Skeletal muscle satellite cell (primary cell): ENCODE measurements around the gene CHRM2.

ENCODE experiments used
- H3K27me3 ChIP-seq: 2 replicates; pipeline ENCODE4 v1.7.0; 2013; ENCODE audit warnings: low read length; ENCODE audit not compliant: control insufficient read depth, insufficient read depth
- H3K36me3 ChIP-seq: 2 replicates; pipeline ENCODE4 v1.7.0; 2013; ENCODE audit warnings: mild to moderate bottlenecking, control low read depth, low read length; ENCODE audit not compliant: insufficient read depth
- H3K4me1 ChIP-seq: 2 replicates; pipeline ENCODE4 v1.7.0; 2013; ENCODE audit warnings: low read length; ENCODE audit not compliant: control insufficient read depth, insufficient read depth
- H3K4me2 ChIP-seq: 2 replicates; pipeline ENCODE4 v1.7.0; 2013; ENCODE audit warnings: mild to moderate bottlenecking, low read length
- H3K4me3 ChIP-seq: 2 replicates; pipeline ENCODE4 v1.7.0; 2013; ENCODE audit warnings: low read length
- H3K9ac ChIP-seq: 2 replicates; pipeline ENCODE4 v1.7.0; 2013; ENCODE audit warnings: mild to moderate bottlenecking, low read depth, low read length, moderate library complexity
- H3K9me3 ChIP-seq: replicated peaks from 2 replicates; pipeline ENCODE4 v1.7.0; 2013; ENCODE audit warnings: mild to moderate bottlenecking, control low read depth, low read length

The CHRM2 gene

GRCh38 chr7:136940122-136940521 lies 71.7 kb downstream of the CHRM2 start:
- Histone ChIP-seq H3K36me3 (no peaks in the 10 kb centered on the region), H3K9me3 (no peaks in the 10 kb centered on the region), H3K4me2 (no peak overlapping the region), H3K27me3 (no peaks in the 10 kb centered on the region), H3K4me3 (no peak overlapping the region), H3K4me1 (no peaks in the 10 kb centered on the region), H3K9ac (no peak overlapping the region)

GRCh38 chr7:136940917-136941316 lies 72.5 kb downstream of the CHRM2 start:
- Histone ChIP-seq H3K9ac (no peak overlapping the region), H3K4me1 (no peaks in the 10 kb centered on the region), H3K27me3 (no peaks in the 10 kb centered on the region), H3K4me2 (no peak overlapping the region), H3K9me3 (no peaks in the 10 kb centered on the region), H3K4me3 (no peak overlapping the region), H3K36me3 (no peaks in the 10 kb centered on the region)

GRCh38 chr7:136941816-136942215 lies 73.4 kb downstream of the CHRM2 start:
- Histone ChIP-seq H3K4me1 (no peaks in the 10 kb centered on the region), H3K27me3 (no peaks in the 10 kb centered on the region), H3K4me3 (no peak overlapping the region), H3K36me3 (no peaks in the 10 kb centered on the region), H3K9me3 (no peaks in the 10 kb centered on the region), H3K4me2 (no peak overlapping the region), H3K9ac (no peak overlapping the region)

GRCh38 chr7:136942401-136942800 lies 73.9 kb downstream of the CHRM2 start:
- no peak overlapping the region for H3K4me2 ChIP-seq
- no peaks in the 10 kb centered on the region for H3K27me3 ChIP-seq
- no peak overlapping the region for H3K4me3 ChIP-seq
- H3K9ac ChIP-seq: no peak overlapping the region
- H3K9me3 ChIP-seq: no peaks in the 10 kb centered on the region
- no peaks in the 10 kb centered on the region for H3K4me1 ChIP-seq
- no peaks in the 10 kb centered on the region for H3K36me3 ChIP-seq

- H3K4me3 ChIP-seq: no peak overlapping the region
- no peaks in the 10 kb centered on the region for H3K27me3 ChIP-seq
- H3K4me1 ChIP-seq: no peaks in the 10 kb centered on the region
Measured at GRCh38 chr7:136942994-136943393, 74.5 kb downstream of the CHRM2 start.

DNA sequence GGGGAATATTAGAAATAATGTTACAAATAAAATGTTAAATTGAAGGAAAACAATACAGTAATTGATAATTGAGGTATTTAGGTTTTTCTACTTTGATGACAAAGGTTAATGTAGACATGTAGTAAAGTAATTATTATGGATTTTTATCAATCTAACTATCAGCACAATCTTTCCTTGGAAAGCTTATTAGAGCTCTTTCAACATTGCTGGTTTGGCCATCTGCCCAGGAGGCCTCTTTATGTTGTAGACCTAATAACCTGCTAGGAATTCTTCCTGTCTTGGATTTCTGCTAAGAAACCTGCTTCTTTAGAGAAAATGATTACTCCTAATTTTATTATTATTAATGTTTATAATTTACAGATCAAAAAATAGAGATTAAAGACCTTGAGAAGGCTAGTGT lies 78.9 kb downstream of the CHRM2 start:
- H3K4me2 ChIP-seq: no peak overlapping the region
- H3K36me3 ChIP-seq: no peaks in the 10 kb centered on the region
- no peaks in the 10 kb centered on the region for H3K4me1 ChIP-seq
- no peaks in the 10 kb centered on the region for H3K9me3 ChIP-seq
- H3K9ac ChIP-seq: no peak overlapping the region
- no peak overlapping the region for H3K4me3 ChIP-seq
- H3K27me3 ChIP-seq: no peaks in the 10 kb centered on the region

More at GRCh38 chr7:136942994-136943393, 74.5 kb downstream of the CHRM2 start:
- H3K36me3 ChIP-seq: no peaks in the 10 kb centered on the region
- no peak overlapping the region for H3K4me2 ChIP-seq
- H3K9me3 ChIP-seq: no peaks in the 10 kb centered on the region
- H3K9ac ChIP-seq: no peak overlapping the region

DNA sequence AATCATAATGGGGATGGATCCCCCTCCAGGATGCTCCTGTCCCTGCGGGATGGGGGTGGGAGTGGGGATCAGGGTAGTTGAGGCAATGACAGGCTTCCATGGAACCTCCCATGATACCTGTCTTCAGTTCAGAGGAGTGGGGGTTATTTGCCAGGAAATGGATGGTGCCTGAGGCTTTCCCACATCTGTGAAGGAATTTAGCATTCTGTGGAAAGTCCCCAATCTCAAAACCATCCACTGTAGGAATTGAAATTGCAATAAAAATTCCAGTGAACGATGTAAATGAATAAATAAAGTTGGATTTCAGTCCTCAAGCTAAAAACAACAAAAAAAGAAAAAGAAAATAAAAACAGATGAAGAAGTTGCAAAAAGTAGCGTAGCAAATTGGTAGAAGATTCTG lies 81.9 kb downstream of the CHRM2 start:
- Histone ChIP-seq H3K36me3 (no peaks in the 10 kb centered on the region), H3K4me1 (peaks cover 9% of the 10 kb centered on the region), H3K4me3 (no peak overlapping the region), H3K4me2 (no peak overlapping the region), H3K9ac (no peak overlapping the region), H3K27me3 (no peaks in the 10 kb centered on the region), H3K9me3 (no peaks in the 10 kb centered on the region)

DNA sequence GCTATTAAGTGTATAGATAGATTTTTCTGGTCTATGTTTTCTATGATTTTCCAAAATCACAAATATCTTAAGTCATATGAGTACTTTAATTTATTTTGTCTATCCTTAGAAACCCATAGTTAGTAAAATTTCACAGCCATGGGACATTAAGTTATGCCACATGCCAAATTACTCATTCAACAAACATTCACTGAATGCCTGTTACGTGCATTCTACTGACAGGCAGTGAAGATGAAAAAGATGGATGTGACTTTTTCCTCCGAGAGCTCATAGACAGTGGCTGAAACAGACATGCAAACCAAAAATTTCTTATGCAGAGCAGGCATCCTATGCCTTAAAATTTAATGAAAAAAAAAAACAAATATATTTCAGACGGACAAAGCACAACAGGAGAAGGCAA lies 84.9 kb downstream of the CHRM2 start:
- Histone ChIP-seq H3K4me1 (peaks cover 24% of the 10 kb centered on the region), H3K9ac (no peak overlapping the region), H3K9me3 (no peaks in the 10 kb centered on the region), H3K27me3 (no peaks in the 10 kb centered on the region), H3K4me2 (no peak overlapping the region), H3K36me3 (no peaks in the 10 kb centered on the region), H3K4me3 (no peak overlapping the region)

DNA sequence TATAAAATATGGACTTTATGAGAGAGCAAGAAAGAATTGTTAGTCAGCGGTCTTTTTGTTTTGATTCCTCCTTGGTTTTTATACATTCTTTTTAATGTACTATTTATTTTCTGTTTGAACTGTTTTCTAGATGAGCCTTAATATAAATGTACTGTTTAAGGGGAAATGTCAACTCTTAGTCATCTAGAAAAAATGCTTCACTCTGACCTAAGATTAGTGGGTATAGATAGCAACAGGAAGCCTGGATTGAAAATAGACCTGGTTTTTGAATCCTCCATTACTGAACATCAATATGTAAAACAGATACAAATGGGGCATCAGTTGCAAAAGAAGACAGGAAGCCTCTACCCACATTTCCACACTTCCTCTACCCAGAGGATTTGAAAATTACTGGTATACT lies 87.8 kb downstream of the CHRM2 start:
- peak overlapping the region; percentile 47 for H3K9ac ChIP-seq
- H3K9me3 ChIP-seq: no peaks in the 10 kb centered on the region
- H3K36me3 ChIP-seq: no peaks in the 10 kb centered on the region
- no peaks in the 10 kb centered on the region for H3K27me3 ChIP-seq
- H3K4me2 ChIP-seq: no peak overlapping the region
- H3K4me1 ChIP-seq: peaks cover 24% of the 10 kb centered on the region
- no peak overlapping the region for H3K4me3 ChIP-seq

GRCh38 chr7:136956671-136957070 lies 88.2 kb downstream of the CHRM2 start:
- Histone ChIP-seq H3K9ac (peak overlapping the region; percentile 47), H3K27me3 (no peaks in the 10 kb centered on the region), H3K4me1 (peaks cover 24% of the 10 kb centered on the region), H3K9me3 (no peaks in the 10 kb centered on the region), H3K36me3 (no peaks in the 10 kb centered on the region), H3K4me2 (no peak overlapping the region), H3K4me3 (no peak overlapping the region)

DNA sequence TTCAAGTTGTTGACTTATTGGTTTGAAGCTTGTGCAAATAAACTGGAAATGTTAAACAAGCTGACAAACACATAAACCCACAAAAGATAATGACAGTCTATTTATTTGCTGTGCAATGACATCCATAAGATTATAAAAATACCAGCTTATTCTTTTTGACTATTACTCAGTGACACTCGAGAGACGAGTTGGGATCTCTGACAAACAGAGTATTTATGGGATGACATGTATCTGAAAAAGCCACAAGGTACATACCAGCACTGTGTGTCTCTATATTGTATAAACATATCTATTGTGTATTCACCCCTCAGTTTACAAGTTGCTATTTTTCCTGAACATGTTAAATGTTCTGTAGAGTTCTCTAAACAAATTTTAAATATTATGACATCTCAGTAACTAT lies 88.9 kb downstream of the CHRM2 start:
- Histone ChIP-seq H3K4me3 (no peak overlapping the region), H3K4me2 (no peak overlapping the region), H3K9ac (peak overlapping the region; percentile 47), H3K9me3 (no peaks in the 10 kb centered on the region), H3K36me3 (no peaks in the 10 kb centered on the region), H3K4me1 (peaks cover 24% of the 10 kb centered on the region), H3K27me3 (no peaks in the 10 kb centered on the region)

- Histone ChIP-seq H3K27me3 (no peaks in the 10 kb centered on the region), H3K9me3 (no peaks in the 10 kb centered on the region), H3K4me3 (no peak overlapping the region), H3K9ac (no peak overlapping the region), H3K4me1 (peaks cover 24% of the 10 kb centered on the region), H3K36me3 (no peaks in the 10 kb centered on the region), H3K4me2 (no peak overlapping the region)
Measured at GRCh38 chr7:136958016-136958415, 89.6 kb downstream of the CHRM2 start.
